ENCODE measurements around the gene ZNF425.

Gene ZNF425

GRCh38 chr7:149060156-149060555 lies 66.0 kb downstream of the ZNF425 start:
- H3K27me3 ChIP-seq = no peaks in the 10 kb centered on the region
- DNase-seq = no peak
- no peak overlapping the region for H3K27ac ChIP-seq
- no peak overlapping the region for H3K4me3 ChIP-seq
- intact Hi-C loops (cut with DNase I; ENCODE audit: low total_unique reads) = no loop called here
- no peaks in the 10 kb centered on the region for H3K36me3 ChIP-seq
- H3K9me3 ChIP-seq = no peaks in the 10 kb centered on the region
- TF ChIP-seq CTCF (IDR thresholded peaks at IDR 0.05) = no peak
- peaks cover 0 to 8% (median 0%) of the 10 kb centered on the region in 4 donors for H3K4me1 ChIP-seq

- intact Hi-C loops (cut with DNase I; ENCODE audit: low total_unique reads) = no loop called here
- TF ChIP-seq CTCF (IDR thresholded peaks at IDR 0.05) = no peak
- Histone ChIP-seq H3K4me3 (no peak overlapping the region), H3K9me3 (no peaks in the 10 kb centered on the region), H3K36me3 (no peaks in the 10 kb centered on the region), H3K27me3 (no peaks in the 10 kb centered on the region), H3K4me1 (peaks cover 0 to 8% (median 0%) of the 10 kb centered on the region in 4 donors), H3K27ac (no peak overlapping the region)
- DNase-seq = no peak
Measured at GRCh38 chr7:149053885-149054284, 72.2 kb downstream of the ZNF425 start.

- Histone ChIP-seq H3K27ac (no peak overlapping the region), H3K4me3 (no peak overlapping the region), H3K9me3 (no peaks in the 10 kb centered on the region), H3K27me3 (no peaks in the 10 kb centered on the region), H3K36me3 (no peaks in the 10 kb centered on the region), H3K4me1 (peaks cover 0 to 8% (median 0%) of the 10 kb centered on the region in 4 donors)
- TF ChIP-seq CTCF (IDR thresholded peaks at IDR 0.05) = no peak
- intact Hi-C loops (cut with DNase I; ENCODE audit: low total_unique reads) = no loop called here
- DNase-seq = no peak
Measured at GRCh38 chr7:149053384-149053783, 72.7 kb downstream of the ZNF425 start.

All from tibial artery (tissue), 4 donors.